ENCODE measurements around the gene PROS1. TPM values are rescaled to one million over a fixed set of nuclear protein-coding genes. Genes with fewer than 3 reads are reported as not detected.

PROS1 gene
- total RNA-seq, 1 experiment from 2014 or later = 5.5 TPM

DNA sequence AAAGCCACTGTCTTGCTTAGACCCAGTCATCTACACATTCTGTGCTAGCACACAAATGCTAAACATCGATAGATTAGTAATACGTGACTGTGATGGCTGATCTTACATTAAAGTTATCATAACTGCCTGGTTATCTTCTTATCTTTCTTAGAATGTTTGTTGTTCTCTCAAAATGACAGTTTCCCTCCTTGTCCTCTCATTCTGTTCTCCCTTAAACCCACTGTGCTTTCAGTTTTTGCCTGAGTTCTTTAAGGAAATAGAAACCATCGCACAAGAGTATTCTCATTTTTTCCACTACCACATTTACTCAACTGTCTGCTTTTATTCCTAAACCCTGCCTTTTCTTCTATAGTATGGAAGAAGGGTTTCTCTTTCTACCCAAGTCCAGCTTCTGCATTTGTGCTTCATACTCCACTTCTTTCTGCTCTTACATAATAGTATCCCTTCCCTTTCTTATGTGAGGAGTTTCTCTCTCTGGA lies 37.6 kb upstream of the PROS1 start:
- ATAC-seq = no peak
- Histone ChIP-seq H3K4me2 (ENCODE audit: low read length) (no peak overlapping the region), H2AFZ (ENCODE audit: low read length) (no peak overlapping the region), H3K36me3 (ENCODE audit: low read depth, low read length) (no peaks in the 10 kb centered on the region), H4K20me1 (ENCODE audit: low read length) (no peaks in the 10 kb centered on the region), H3K9ac (ENCODE audit: low read length) (no peak overlapping the region), H3K4me3 (ENCODE audit: low read length) (no peak overlapping the region), H3K9me3 (ENCODE audit: low read length) (no peaks in the 10 kb centered on the region), H3K4me1 (ENCODE audit: insufficient read depth, low read length) (no peaks in the 10 kb centered on the region), H3F3A (ENCODE audit: low read length, unreplicated experiment) (no peaks in the 10 kb centered on the region), H3K27me3 (ENCODE audit: low read length) (no peaks in the 10 kb centered on the region), H3K9me2 (replicated peaks; ENCODE audit: low read length) (no peaks in the 10 kb centered on the region), H3K27ac (ENCODE audit: low read length) (no peak overlapping the region), H3K79me2 (ENCODE audit: low read length) (no peaks in the 10 kb centered on the region)
- TF ChIP-seq EZH2 (IDR thresholded peaks at IDR 0.05; ENCODE audit: low read length, unreplicated experiment) = no peak
- TF ChIP-seq, protein P1, sequence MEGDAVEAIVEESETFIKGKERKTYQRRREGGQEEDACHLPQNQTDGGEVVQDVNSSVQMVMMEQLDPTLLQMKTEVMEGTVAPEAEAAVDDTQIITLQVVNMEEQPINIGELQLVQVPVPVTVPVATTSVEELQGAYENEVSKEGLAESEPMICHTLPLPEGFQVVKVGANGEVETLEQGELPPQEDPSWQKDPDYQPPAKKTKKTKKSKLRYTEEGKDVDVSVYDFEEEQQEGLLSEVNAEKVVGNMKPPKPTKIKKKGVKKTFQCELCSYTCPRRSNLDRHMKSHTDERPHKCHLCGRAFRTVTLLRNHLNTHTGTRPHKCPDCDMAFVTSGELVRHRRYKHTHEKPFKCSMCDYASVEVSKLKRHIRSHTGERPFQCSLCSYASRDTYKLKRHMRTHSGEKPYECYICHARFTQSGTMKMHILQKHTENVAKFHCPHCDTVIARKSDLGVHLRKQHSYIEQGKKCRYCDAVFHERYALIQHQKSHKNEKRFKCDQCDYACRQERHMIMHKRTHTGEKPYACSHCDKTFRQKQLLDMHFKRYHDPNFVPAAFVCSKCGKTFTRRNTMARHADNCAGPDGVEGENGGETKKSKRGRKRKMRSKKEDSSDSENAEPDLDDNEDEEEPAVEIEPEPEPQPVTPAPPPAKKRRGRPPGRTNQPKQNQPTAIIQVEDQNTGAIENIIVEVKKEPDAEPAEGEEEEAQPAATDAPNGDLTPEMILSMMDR (conservative IDR thresholded peaks at IDR 0.05; ENCODE audit: low read depth, low read length) = no peak
- no peak for TF ChIP-seq EZH2phosphoT487 (IDR thresholded peaks at IDR 0.05; ENCODE audit: borderline replicate concordance, low read length)
- BruUV-seq (replicated peaks) = no TSS peak
- DNase-seq = no peak
- CTCF ChIA-PET = no interaction called here
- intact Hi-C loops (cut with micrococcal nuclease) = no loop called here
- POLR2A ChIA-PET (ENCODE audit: unreplicated experiment) = interaction anchor here (0.5 kb wide), 1 partner anchor 49 kb away, joined by 8 read pairs; no protein-coding TSS in a partner anchor

DNA sequence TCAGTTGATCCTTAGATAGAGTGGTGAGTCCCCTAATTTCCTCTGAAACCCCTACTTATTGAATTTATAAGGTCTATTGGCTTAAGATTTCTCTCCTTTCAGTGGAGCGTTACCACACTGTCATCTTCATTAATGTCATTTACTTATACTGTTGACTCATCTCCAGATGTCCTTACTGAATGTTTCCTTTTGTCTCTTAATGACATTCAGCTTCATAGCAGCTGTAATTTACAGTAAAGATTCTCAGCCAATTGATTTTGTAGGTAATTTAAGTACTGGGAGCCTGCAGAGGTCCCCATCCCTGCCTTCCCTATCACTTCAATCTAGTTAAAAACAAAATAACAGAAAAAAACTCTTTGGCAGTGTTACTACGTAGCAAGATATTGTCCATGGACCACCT lies 35.9 kb upstream of the PROS1 start:
- Histone ChIP-seq H3K79me2 (ENCODE audit: low read length) (no peaks in the 10 kb centered on the region), H3K27me3 (ENCODE audit: low read length) (no peaks in the 10 kb centered on the region), H3K4me3 (ENCODE audit: low read length) (no peak overlapping the region), H3K9me3 (ENCODE audit: low read length) (no peaks in the 10 kb centered on the region), H3K4me1 (ENCODE audit: insufficient read depth, low read length) (no peaks in the 10 kb centered on the region), H3K27ac (ENCODE audit: low read length) (no peak overlapping the region), H4K20me1 (ENCODE audit: low read length) (no peaks in the 10 kb centered on the region), H3K9me2 (replicated peaks; ENCODE audit: low read length) (no peaks in the 10 kb centered on the region), H3K4me2 (ENCODE audit: low read length) (no peak overlapping the region), H3K36me3 (ENCODE audit: low read depth, low read length) (no peaks in the 10 kb centered on the region), H3K9ac (ENCODE audit: low read length) (no peak overlapping the region), H2AFZ (ENCODE audit: low read length) (no peak overlapping the region), H3F3A (ENCODE audit: low read length, unreplicated experiment) (no peaks in the 10 kb centered on the region)
- no TSS peak for BruUV-seq (replicated peaks)
- intact Hi-C loops (cut with micrococcal nuclease) = loop anchor here (10.0 kb wide), 1 partner anchor 165 kb away; no protein-coding TSS in a partner anchor
- CTCF ChIA-PET = no interaction called here
- ATAC-seq = no peak
- no peak for TF ChIP-seq EZH2phosphoT487 (IDR thresholded peaks at IDR 0.05; ENCODE audit: borderline replicate concordance, low read length)
- POLR2A ChIA-PET (ENCODE audit: unreplicated experiment) = no interaction called here
- DNase-seq = no peak

DNA sequence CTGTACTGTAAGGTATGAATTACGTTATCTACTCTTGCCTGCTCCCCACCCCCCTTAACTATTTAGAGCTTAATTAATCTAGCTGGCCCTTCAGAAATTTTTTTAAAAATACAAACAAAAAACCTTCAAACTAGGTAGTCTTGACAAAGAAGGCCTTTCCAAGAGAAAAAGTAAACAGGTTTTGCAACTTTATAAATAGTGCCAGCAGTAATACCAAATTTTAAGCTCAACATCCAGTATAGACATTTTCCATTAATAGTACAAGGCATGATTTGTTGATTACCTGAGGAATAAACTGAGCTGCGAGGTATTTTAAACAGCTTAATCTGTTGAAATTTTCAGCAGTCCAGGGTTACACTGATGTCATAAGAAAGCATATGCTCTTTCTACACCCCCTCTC lies 34.6 kb upstream of the PROS1 start:
- H3K9ac ChIP-seq (ENCODE audit: low read length) = no peak overlapping the region
- no peaks in the 10 kb centered on the region for H3K27me3 ChIP-seq (ENCODE audit: low read length)
- no peak for DNase-seq
- H3K4me2 ChIP-seq (ENCODE audit: low read length) = no peak overlapping the region
- H3K36me3 ChIP-seq (ENCODE audit: low read depth, low read length) = no peaks in the 10 kb centered on the region
- H3K27ac ChIP-seq (ENCODE audit: low read length) = no peak overlapping the region
- no peak overlapping the region for H3K4me3 ChIP-seq (ENCODE audit: low read length)
- no peaks in the 10 kb centered on the region for H4K20me1 ChIP-seq (ENCODE audit: low read length)
- H3K9me2 ChIP-seq (replicated peaks; ENCODE audit: low read length) = no peaks in the 10 kb centered on the region
- H3K9me3 ChIP-seq (ENCODE audit: low read length) = no peaks in the 10 kb centered on the region
- no peak for TF ChIP-seq EZH2 (IDR thresholded peaks at IDR 0.05; ENCODE audit: low read length, unreplicated experiment)
- TF ChIP-seq EZH2phosphoT487 (IDR thresholded peaks at IDR 0.05; ENCODE audit: borderline replicate concordance, low read length) = no peak
- TF ChIP-seq, protein P1 (conservative IDR thresholded peaks at IDR 0.05; ENCODE audit: low read depth, low read length) = no peak
- no peak for ATAC-seq
- no peaks in the 10 kb centered on the region for H3K79me2 ChIP-seq (ENCODE audit: low read length)
- CTCF ChIA-PET = no interaction called here
- H3K4me1 ChIP-seq (ENCODE audit: insufficient read depth, low read length) = no peaks in the 10 kb centered on the region
- BruUV-seq (replicated peaks) = no TSS peak
- intact Hi-C loops (cut with micrococcal nuclease) = loop anchor here (10.0 kb wide), 1 partner anchor 167 kb away; no protein-coding TSS in a partner anchor
- POLR2A ChIA-PET (ENCODE audit: unreplicated experiment) = no interaction called here
- H3F3A ChIP-seq (ENCODE audit: low read length, unreplicated experiment) = no peaks in the 10 kb centered on the region
- H2AFZ ChIP-seq (ENCODE audit: low read length) = no peak overlapping the region
